HepG2 (cell line): Measurements from ENCODE around the gene PMM2. TPM values are rescaled to one million over a fixed set of nuclear protein-coding genes. Genes with fewer than 3 reads are reported as not detected.

Source experiments
- AKAP8 ChIP-seq: sonication (generic); formaldehyde crosslinking; IDR thresholded peaks from 2 replicates; pipeline ENCODE4 v1.5.1; 2020; ENCODE audit warnings: mild to moderate bottlenecking, missing genetic modification reagents
- ATF7 ChIP-seq, 2 experiments: fragments of 450-650 bp in 1 of 2; sonication (generic) in 1 of 2; formaldehyde crosslinking in 1 of 2; IDR thresholded peaks; 2 replicates each; pipeline versions ENCODE4 v1.4.0 to v1.6.1; 2016 to 2020; ENCODE audit warnings: antibody characterized with exemption in 1 of 2, mild to moderate bottlenecking in 1 of 2, missing genetic modification reagents in 1 of 2
- BCL3 ChIP-seq: sonication (generic); formaldehyde crosslinking; IDR thresholded peaks from 2 replicates; pipeline ENCODE4 v1.5.1; 2020; ENCODE audit warnings: mild to moderate bottlenecking, missing genetic modification reagents, moderate library complexity
- HES4 ChIP-seq: sonication (generic); formaldehyde crosslinking; IDR thresholded peaks from 2 replicates; pipeline ENCODE4 v1.9.0; 2021; ENCODE audit warnings: mild to moderate bottlenecking, missing genetic modification reagents, borderline replicate concordance
- HIC2 ChIP-seq: sonication (generic); formaldehyde crosslinking; IDR thresholded peaks from 2 replicates; pipeline ENCODE4 v1.9.0; 2022; ENCODE audit warnings: low read depth, missing genetic modification reagents
- HOXD1 ChIP-seq: sonication (generic); formaldehyde crosslinking; IDR thresholded peaks from 2 replicates; pipeline ENCODE4 v1.5.0; 2020; ENCODE audit warnings: missing genetic modification reagents
- MED1 ChIP-seq: sonication (generic); formaldehyde crosslinking; IDR thresholded peaks from 2 replicates; pipeline ENCODE4 v1.4.0; 2020; ENCODE audit warnings: missing genetic modification reagents
- RAD21 ChIP-seq: fragments of 450-650 bp; formaldehyde crosslinking; IDR thresholded peaks from 2 replicates; pipeline ENCODE4 v1.5.0; 2020; ENCODE audit warnings: mild to moderate bottlenecking
- ZFYVE20 ChIP-seq: sonication (generic); formaldehyde crosslinking; IDR thresholded peaks from 2 replicates; pipeline ENCODE4 v1.8.0; 2023; ENCODE audit warnings: low read depth, mild to moderate bottlenecking, moderate library complexity, missing genetic modification reagents, borderline replicate concordance
- ZNF276 ChIP-seq: sonication (generic); formaldehyde crosslinking; IDR thresholded peaks from 2 replicates; pipeline ENCODE4 v1.4.0; 2020; ENCODE audit warnings: mild to moderate bottlenecking, low read depth, missing genetic modification reagents
- ZNF451 ChIP-seq: sonication (generic); formaldehyde crosslinking; IDR thresholded peaks from 2 replicates; pipeline ENCODE4 v1.5.0; 2020; ENCODE audit warnings: mild to moderate bottlenecking, missing genetic modification reagents
- ZNF670 ChIP-seq: sonication (generic); formaldehyde crosslinking; IDR thresholded peaks from 2 replicates; pipeline ENCODE4 v1.8.0; 2022; ENCODE audit warnings: mild to moderate bottlenecking, missing genetic modification reagents, borderline replicate concordance
- ZNF768 ChIP-seq: sonication (generic); formaldehyde crosslinking; IDR thresholded peaks from 2 replicates; pipeline ENCODE4 v1.4.0; 2020; ENCODE audit warnings: missing genetic modification reagents
- polyA plus RNA-seq, 8 experiments: library from polyadenylated mRNA; depleted of rRNA in 3 of 8; stranded (reverse) in 7 of 8; unstranded in 1 of 8; fragments of >200 nt; fragmentation: Illumina TruSeq in 4 of 8; extraction: Trizol in 4 of 8; gene quantifications; 2 replicates each; pipeline versions ENCODE4 v1.2.1 to v1.2.3, GENCODE V29; 2011 to 2016; ENCODE audit warnings: low read depth in 4 of 8, missing spikeins in 1 of 8, mixed read lengths in 1 of 8; ENCODE audit not compliant: insufficient read depth in 1 of 8
- total RNA-seq, 5 experiments: library from RNA; depleted of rRNA; stranded (reverse); fragments of >200 nt; fragmentation: Illumina TruSeq; extraction: Trizol; gene quantifications; 2 replicates each; pipeline ENCODE4 v1.2.3, GENCODE V29; 2016; ENCODE audit warnings: low read depth in 1 of 5
- TF ChIP-seq, protein P1 (sequence below): sonication (generic); formaldehyde crosslinking; IDR thresholded peaks from 2 replicates; pipeline ENCODE4 v1.5.0; 2020; ENCODE audit warnings: mild to moderate bottlenecking, missing genetic modification reagents
- TF ChIP-seq, protein P2 (sequence below): sonication (generic); formaldehyde crosslinking; IDR thresholded peaks from 2 replicates; pipeline ENCODE4 v1.5.0; 2020; ENCODE audit warnings: mild to moderate bottlenecking, missing genetic modification reagents
- TF ChIP-seq, protein P3 (sequence below): IDR thresholded peaks from 2 replicates; pipeline ENCODE4 v1.6.1; 2018; ENCODE audit warnings: missing genetic modification reagents, mild to moderate bottlenecking, missing compliant biosample characterization

PMM2 gene
- total and polyA plus RNA-seq, 2 of the 13 experiments (the other 11 are each of a cell fraction or from before 2014, with no cell fraction given), result 52.2 to 93.7 TPM

GRCh38 chr16:8797364-8798173 lies at the start of gene PMM2, which contains the start of gene TMEM186 (continued):
- TF ChIP-seq, protein P1, sequence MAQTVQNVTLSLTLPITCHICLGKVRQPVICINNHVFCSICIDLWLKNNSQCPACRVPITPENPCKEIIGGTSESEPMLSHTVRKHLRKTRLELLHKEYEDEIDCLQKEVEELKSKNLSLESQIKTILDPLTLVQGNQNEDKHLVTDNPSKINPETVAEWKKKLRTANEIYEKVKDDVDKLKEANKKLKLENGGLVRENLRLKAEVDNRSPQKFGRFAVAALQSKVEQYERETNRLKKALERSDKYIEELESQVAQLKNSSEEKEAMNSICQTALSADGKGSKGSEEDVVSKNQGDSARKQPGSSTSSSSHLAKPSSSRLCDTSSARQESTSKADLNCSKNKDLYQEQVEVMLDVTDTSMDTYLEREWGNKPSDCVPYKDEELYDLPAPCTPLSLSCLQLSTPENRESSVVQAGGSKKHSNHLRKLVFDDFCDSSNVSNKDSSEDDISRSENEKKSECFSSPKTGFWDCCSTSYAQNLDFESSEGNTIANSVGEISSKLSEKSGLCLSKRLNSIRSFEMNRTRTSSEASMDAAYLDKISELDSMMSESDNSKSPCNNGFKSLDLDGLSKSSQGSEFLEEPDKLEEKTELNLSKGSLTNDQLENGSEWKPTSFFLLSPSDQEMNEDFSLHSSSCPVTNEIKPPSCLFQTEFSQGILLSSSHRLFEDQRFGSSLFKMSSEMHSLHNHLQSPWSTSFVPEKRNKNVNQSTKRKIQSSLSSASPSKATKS (CRISPR knock-in tag), result peak; percentile 62; the same call in 1 of the 2 replicates
- TF ChIP-seq AKAP8 (CRISPR knock-in tag), result no peak
- TF ChIP-seq ZNF451, result peak; percentile 98
- TF ChIP-seq BCL3 (CRISPR knock-in tag), result peak; percentile 99
- no peak for TF ChIP-seq ATF7 (IDR thresholded peaks at IDR 0.05)
- peak; percentile 87; the same call in 1 of the 2 replicates for TF ChIP-seq ATF7 (CRISPR knock-in tag; IDR thresholded peaks at IDR 0.05)
- TF ChIP-seq ZNF768 (CRISPR knock-in tag), result peak; percentile 58; the same call in 1 of the 2 replicates
- peak; percentile 71 for TF ChIP-seq HIC2 (CRISPR knock-in tag)
- peak; percentile 95 for TF ChIP-seq MED1 (CRISPR knock-in tag)
- peak; percentile 80 for TF ChIP-seq RAD21 (CRISPR knock-in tag)
- TF ChIP-seq, protein P2, sequence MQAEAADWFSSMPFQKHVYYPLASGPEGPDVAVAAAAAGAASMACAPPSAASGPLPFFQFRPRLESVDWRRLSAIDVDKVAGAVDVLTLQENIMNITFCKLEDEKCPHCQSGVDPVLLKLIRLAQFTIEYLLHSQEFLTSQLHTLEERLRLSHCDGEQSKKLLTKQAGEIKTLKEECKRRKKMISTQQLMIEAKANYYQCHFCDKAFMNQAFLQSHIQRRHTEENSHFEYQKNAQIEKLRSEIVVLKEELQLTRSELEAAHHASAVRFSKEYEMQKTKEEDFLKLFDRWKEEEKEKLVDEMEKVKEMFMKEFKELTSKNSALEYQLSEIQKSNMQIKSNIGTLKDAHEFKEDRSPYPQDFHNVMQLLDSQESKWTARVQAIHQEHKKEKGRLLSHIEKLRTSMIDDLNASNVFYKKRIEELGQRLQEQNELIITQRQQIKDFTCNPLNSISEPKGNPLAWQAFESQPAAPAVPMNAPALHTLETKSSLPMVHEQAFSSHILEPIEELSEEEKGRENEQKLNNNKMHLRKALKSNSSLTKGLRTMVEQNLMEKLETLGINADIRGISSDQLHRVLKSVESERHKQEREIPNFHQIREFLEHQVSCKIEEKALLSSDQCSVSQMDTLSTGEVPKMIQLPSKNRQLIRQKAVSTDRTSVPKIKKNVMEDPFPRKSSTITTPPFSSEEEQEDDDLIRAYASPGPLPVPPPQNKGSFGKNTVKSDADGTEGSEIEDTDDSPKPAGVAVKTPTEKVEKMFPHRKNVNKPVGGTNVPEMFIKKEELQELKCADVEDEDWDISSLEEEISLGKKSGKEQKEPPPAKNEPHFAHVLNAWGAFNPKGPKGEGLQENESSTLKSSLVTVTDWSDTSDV, result peak; percentile 99
- TF ChIP-seq, protein P3, sequence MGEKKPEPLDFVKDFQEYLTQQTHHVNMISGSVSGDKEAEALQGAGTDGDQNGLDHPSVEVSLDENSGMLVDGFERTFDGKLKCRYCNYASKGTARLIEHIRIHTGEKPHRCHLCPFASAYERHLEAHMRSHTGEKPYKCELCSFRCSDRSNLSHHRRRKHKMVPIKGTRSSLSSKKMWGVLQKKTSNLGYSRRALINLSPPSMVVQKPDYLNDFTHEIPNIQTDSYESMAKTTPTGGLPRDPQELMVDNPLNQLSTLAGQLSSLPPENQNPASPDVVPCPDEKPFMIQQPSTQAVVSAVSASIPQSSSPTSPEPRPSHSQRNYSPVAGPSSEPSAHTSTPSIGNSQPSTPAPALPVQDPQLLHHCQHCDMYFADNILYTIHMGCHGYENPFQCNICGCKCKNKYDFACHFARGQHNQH (CRISPR knock-in tag), result peak; percentile 87
- peak; percentile 99 for TF ChIP-seq ZNF670
- peak; percentile 98 for TF ChIP-seq HOXD1 (CRISPR knock-in tag)
- peak; percentile 81 for TF ChIP-seq ZNF276 (CRISPR knock-in tag)
- peak; percentile 96 for TF ChIP-seq HES4 (CRISPR knock-in tag)
- peak; percentile 67 for TF ChIP-seq ZFYVE20
